ENCODE results near the gene THSD4.

THSD4 gene

GRCh38 chr15:71804226-71804625, 689.0 kb downstream of the THSD4 start:
- CTCF ChIA-PET = interaction anchor here (0.8 to 8.6 kb wide), 14 partner anchors 14 to 360 kb away, joined by 3 to 132 read pairs (median 13); no protein-coding TSS in a partner anchor
- no peak for DNase-seq (ENCODE audit: extremely low spot score)
- TF ChIP-seq CTCF (IDR thresholded peaks at IDR 0.05; ENCODE audit: control extremely low read depth, extremely low read depth, low read depth, missing control alignments) = no peak

GRCh38 chr15:71804695-71805470, 689.6 kb downstream of the THSD4 start:
- DNase-seq (ENCODE audit: extremely low spot score) = peak; percentile 34
- POLR2A ChIA-PET = interaction anchor here (0.6 kb wide), 1 partner anchor 770 kb away, joined by 8 read pairs; no protein-coding TSS in a partner anchor
- CTCF ChIA-PET = interaction anchor here (0.8 to 8.6 kb wide), 15 partner anchors 14 to 361 kb away, joined by 3 to 132 read pairs (median 13); no protein-coding TSS in a partner anchor
- no peak for TF ChIP-seq CTCF (IDR thresholded peaks at IDR 0.05; ENCODE audit: control extremely low read depth, extremely low read depth, low read depth, missing control alignments)

More at GRCh38 chr15:71804226-71804625, 689.0 kb downstream of the THSD4 start:
- POLR2A ChIA-PET = no interaction called here

- POLR2A ChIA-PET = no interaction called here
- no peak for TF ChIP-seq CTCF (IDR thresholded peaks at IDR 0.05; ENCODE audit: control extremely low read depth, extremely low read depth, low read depth, missing control alignments)
- CTCF ChIA-PET = interaction anchor here (1.0 to 6.2 kb wide), 4 partner anchors 16 to 350 kb away, joined by 4 to 43 read pairs (median 20); no protein-coding TSS in a partner anchor
- peak; percentile 12 for DNase-seq (ENCODE audit: extremely low spot score)
Observed at GRCh38 chr15:71806452-71806931, 691.2 kb downstream of the THSD4 start.

GRCh38 chr15:71807125-71807629, 691.9 kb downstream of the THSD4 start:
- POLR2A ChIA-PET = no interaction called here
- DNase-seq (ENCODE audit: extremely low spot score) = no peak
- TF ChIP-seq CTCF (IDR thresholded peaks at IDR 0.05; ENCODE audit: control extremely low read depth, extremely low read depth, low read depth, missing control alignments) = no peak
- CTCF ChIA-PET = interaction anchor here (1.0 to 2.4 kb wide), 3 partner anchors 63 to 350 kb away, joined by 4 to 7 read pairs (median 4); no protein-coding TSS in a partner anchor

- ChIA-PET CTCF (interaction anchor here (0.8 to 2.4 kb wide), 3 partner anchors 64 to 349 kb away, joined by 4 to 7 read pairs (median 6); no protein-coding TSS in a partner anchor), POLR2A (no interaction called here)
- TF ChIP-seq CTCF (IDR thresholded peaks at IDR 0.05; ENCODE audit: control extremely low read depth, extremely low read depth, low read depth, missing control alignments) = no peak
- DNase-seq (ENCODE audit: extremely low spot score) = no peak
Observed at GRCh38 chr15:71807691-71808091, 692.4 kb downstream of the THSD4 start.

- DNase-seq (ENCODE audit: extremely low spot score) = no peak
- no peak for TF ChIP-seq CTCF (IDR thresholded peaks at IDR 0.05; ENCODE audit: control extremely low read depth, extremely low read depth, low read depth, missing control alignments)
- POLR2A ChIA-PET = no interaction called here
- CTCF ChIA-PET = interaction anchor here (0.8 to 2.4 kb wide), 3 partner anchors 56 to 348 kb away, joined by 3 to 7 read pairs (median 6); no protein-coding TSS in a partner anchor
Observed at GRCh38 chr15:71808311-71809020, 693.2 kb downstream of the THSD4 start.

All from GM10248 (cell line).